HG02852 (cell line): Measurements from ENCODE around the gene MBD3L4.
"Not testable (repeated sequence)": the region's sequence is repeated elsewhere in the genome, so short reads cannot be mapped to it uniquely, and the experiment has no call there.

Source experiments
- ATAC-seq: cut with Tn5 transposase; IDR thresholded peaks from one replicate; pipeline ENCODE4 v1.9.1; 2021; ENCODE audit warnings: mild to moderate bottlenecking, moderate library complexity; ENCODE audit not compliant: unreplicated experiment

MBD3L4 gene

GRCh38 chr19:7040079-7040478, at the start of gene MBD3L4:
Gene MBD3L4, minus strand, starts transcription at chr19:7040179. Its CDS starts 35 bp downstream, at chr19:7040144.
- ATAC-seq, result not testable (repeated sequence)

- no peak for ATAC-seq
These were observed 49.0 kb upstream of the MBD3L4 start for GRCh38 chr19:7088999-7089398.

- ATAC-seq, result no peak
These were observed 43.3 kb upstream of the MBD3L4 start for GRCh38 chr19:7083076-7083956.

- no peak for ATAC-seq
These were observed 38.0 kb upstream of the MBD3L4 start for GRCh38 chr19:7078008-7078407.

GRCh38 chr19:7076151-7076550, 36.2 kb upstream of the MBD3L4 start:
- no peak for ATAC-seq

- ATAC-seq, result no peak
These were observed 34.8 kb upstream of the MBD3L4 start for GRCh38 chr19:7074705-7075282.

- ATAC-seq, result no peak
These were observed 32.6 kb upstream of the MBD3L4 start for GRCh38 chr19:7072541-7072940.

- ATAC-seq, result no peak
These were observed 29.9 kb upstream of the MBD3L4 start for GRCh38 chr19:7069904-7070226.

- peak; percentile 91 for ATAC-seq
These were observed 29.3 kb upstream of the MBD3L4 start, which contains the start of gene ZNF557 for GRCh38 chr19:7069042-7069903. Gene ZNF557, plus strand, starts transcription at chr19:7069703. Its CDS starts 5,372 bp downstream, at chr19:7075075.

- no peak for ATAC-seq
These were observed 28.6 kb upstream of the MBD3L4 start for GRCh38 chr19:7068599-7068998.

GRCh38 chr19:7067716-7068115, 27.7 kb upstream of the MBD3L4 start:
- ATAC-seq, result no peak

GRCh38 chr19:7067122-7067521, 27.1 kb upstream of the MBD3L4 start:
- ATAC-seq, result not testable (repeated sequence)

- no peak for ATAC-seq
These were observed 23.9 kb upstream of the MBD3L4 start for GRCh38 chr19:7063764-7064418.

- no peak for ATAC-seq
These were observed 23.4 kb upstream of the MBD3L4 start for GRCh38 chr19:7063339-7063738.

GRCh38 chr19:7059977-7060376, 20.0 kb upstream of the MBD3L4 start:
- ATAC-seq, result not testable (repeated sequence)

GRCh38 chr19:7058576-7058975, 18.6 kb upstream of the MBD3L4 start, which contains the start of gene MBD3L3:
Gene MBD3L3, minus strand, starts transcription at chr19:7058676. Its CDS starts 71 bp downstream, at chr19:7058605.
- ATAC-seq, result not testable (repeated sequence)

- not testable (repeated sequence) for ATAC-seq
These were observed 16.4 kb upstream of the MBD3L4 start for GRCh38 chr19:7056371-7056770.

- not testable (repeated sequence) for ATAC-seq
These were observed 15.7 kb upstream of the MBD3L4 start for GRCh38 chr19:7055679-7056078.

- not testable (repeated sequence) for ATAC-seq
These were observed 14.8 kb upstream of the MBD3L4 start for GRCh38 chr19:7054635-7055368.

- not testable (repeated sequence) for ATAC-seq
These were observed 12.9 kb upstream of the MBD3L4 start for GRCh38 chr19:7052896-7053295.
